ENCODE data around the gene SORT1. TPM values are rescaled to one million over a fixed set of nuclear protein-coding genes. Genes with fewer than 3 reads are reported as not detected.

The SORT1 gene
- total RNA-seq, 2 donors from 2014 or later, result 114 to 120 TPM

GRCh38 chr1:109263234-109263596, 134.5 kb downstream of the SORT1 start:
- H3K27ac ChIP-seq, result no peak overlapping the region
- H3K36me3 ChIP-seq, result peaks cover 10% of the 10 kb centered on the region
- DNase-seq (ENCODE audit: low spot score), result no peak
- H3K4me1 ChIP-seq, result peaks cover 0 to 13% of the 10 kb centered on the region in 2 donors
- no peak overlapping the region for H3K4me3 ChIP-seq
- H3K27me3 ChIP-seq, result no peaks in the 10 kb centered on the region
- no peaks in the 10 kb centered on the region for H3K9me3 ChIP-seq
- TF ChIP-seq CTCF (IDR thresholded peaks at IDR 0.05), result no peak

GRCh38 chr1:109262231-109263055, 135.3 kb downstream of the SORT1 start:
- H3K9me3 ChIP-seq, result no peaks in the 10 kb centered on the region
- peaks cover 0 to 13% of the 10 kb centered on the region in 2 donors for H3K4me1 ChIP-seq
- no peak overlapping the region for H3K27ac ChIP-seq
- no peak overlapping the region for H3K4me3 ChIP-seq
- H3K27me3 ChIP-seq, result no peaks in the 10 kb centered on the region
- no peak for TF ChIP-seq CTCF (IDR thresholded peaks at IDR 0.05)
- peaks cover 10% of the 10 kb centered on the region for H3K36me3 ChIP-seq
- no peak for DNase-seq (ENCODE audit: low spot score)

- Histone ChIP-seq H3K9me3 (no peaks in the 10 kb centered on the region), H3K27ac (no peak overlapping the region), H3K4me3 (no peak overlapping the region), H3K4me1 (peaks cover 0 to 13% of the 10 kb centered on the region in 2 donors), H3K36me3 (peaks cover 10% of the 10 kb centered on the region), H3K27me3 (no peaks in the 10 kb centered on the region)
- DNase-seq (ENCODE audit: low spot score), result no peak
- TF ChIP-seq CTCF (IDR thresholded peaks at IDR 0.05), result no peak
Observed at GRCh38 chr1:109261578-109261977, 136.1 kb downstream of the SORT1 start.

- no peak for TF ChIP-seq CTCF (IDR thresholded peaks at IDR 0.05)
- Histone ChIP-seq H3K36me3 (peaks cover 10% of the 10 kb centered on the region), H3K27me3 (no peaks in the 10 kb centered on the region), H3K9me3 (no peaks in the 10 kb centered on the region), H3K4me1 (peaks cover 0 to 16% of the 10 kb centered on the region in 2 donors), H3K4me3 (no peak overlapping the region), H3K27ac (no peak overlapping the region)
- no peak for DNase-seq (ENCODE audit: low spot score)
Observed at GRCh38 chr1:109261006-109261405, 136.7 kb downstream of the SORT1 start.

GRCh38 chr1:109259674-109260557, 137.8 kb downstream of the SORT1 start:
- no peak overlapping the region for H3K4me3 ChIP-seq
- TF ChIP-seq CTCF (IDR thresholded peaks at IDR 0.05), result no peak
- H3K9me3 ChIP-seq, result no peaks in the 10 kb centered on the region
- H3K27ac ChIP-seq, result no peak overlapping the region
- peaks cover 0 to 27% of the 10 kb centered on the region in 2 donors for H3K4me1 ChIP-seq
- no peaks in the 10 kb centered on the region for H3K27me3 ChIP-seq
- H3K36me3 ChIP-seq, result peaks cover 8% of the 10 kb centered on the region
- no peak for DNase-seq (ENCODE audit: low spot score)

Other genes starting within 250 kb of the SORT1 start
- gene SARS1, start 184.0 kb downstream of the SORT1 start, total RNA-seq, result 100 to 1,000 TPM; 108 to 130 TPM
- 10 to 100 TPM; 20.2 to 23.7 TPM for gene CELSR2, start 148.4 kb downstream of the SORT1 start, total RNA-seq
- gene PSRC1, start 114.8 kb downstream of the SORT1 start, total RNA-seq, result 1 to 10 TPM; 2.2 to 2.4 TPM
- 100 to 1,000 TPM in 1 of 2 donors, 10 to 100 TPM in 1; 62.2 to 381 TPM for gene MYBPHL, start 90.9 kb downstream of the SORT1 start, total RNA-seq
- 10 to 100 TPM; 19.8 to 27.6 TPM for gene PSMA5, start 28.5 kb upstream of the SORT1 start, total RNA-seq
- gene SYPL2, start 68.6 kb upstream of the SORT1 start, total RNA-seq, result 1 to 10 TPM; 4.7 to 9.6 TPM
- 1 to 10 TPM; 2.4 to 3.5 TPM for gene ATXN7L2, start 86.0 kb upstream of the SORT1 start, total RNA-seq
- 1 to 10 TPM; 2.6 to 6.9 TPM for gene CYB561D1, start 96.2 kb upstream of the SORT1 start, total RNA-seq
- 10 to 100 TPM; 11.0 to 15.1 TPM for gene AMIGO1, start 111.8 kb upstream of the SORT1 start, total RNA-seq
- gene GPR61, start 142.0 kb upstream of the SORT1 start, total RNA-seq, result under 1 TPM; 0.11 to 0.16 TPM
- 1 to 10 TPM; 2.6 to 2.8 TPM for gene GNAI3, start 150.7 kb upstream of the SORT1 start, total RNA-seq
- under 1 TPM in 1 of 2 donors, not detected in 1; 0.59 TPM for gene GNAT2, start 221.7 kb upstream of the SORT1 start, total RNA-seq
- gene AMPD2, start 221.9 kb upstream of the SORT1 start, total RNA-seq, result 10 to 100 TPM; 16.1 to 17.9 TPM

Measured in right atrium auricular region (tissue), 2 donors.